ENCODE measurements around the gene GSAP. TPM values are rescaled to one million over a fixed set of nuclear protein-coding genes. Genes with fewer than 3 reads are reported as not detected.
A peak's percentile ranks its signal among the peaks of the same experiment; 100 is the strongest.
"Not testable (repeated sequence)": the region's sequence is repeated elsewhere in the genome, so short reads cannot be mapped to it uniquely, and the experiment has no call there.

The GSAP gene
- total RNA-seq, 1 donor from 2014 or later = 4.4 TPM

- no peak for DNase-seq
Measured at GRCh38 chr7:77354914-77355313, 61.2 kb downstream of the GSAP start.

DNA sequence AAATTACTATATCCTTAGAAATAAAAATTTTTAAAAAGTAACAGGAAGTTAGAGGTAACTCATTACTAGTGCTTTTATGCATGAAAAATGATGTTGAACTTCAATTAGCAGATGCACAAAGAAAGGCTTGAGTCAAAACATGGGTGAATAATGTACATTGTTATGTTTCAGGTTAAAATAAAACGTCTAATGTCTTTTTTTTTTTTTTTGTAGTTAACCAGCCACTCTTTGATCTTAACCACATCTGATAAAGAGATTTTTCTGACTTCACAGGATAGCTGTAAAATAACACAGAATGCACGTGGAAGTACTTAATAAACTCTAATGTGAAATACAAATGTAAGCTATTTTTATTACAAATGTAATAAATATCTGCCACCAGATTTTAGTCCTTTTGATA lies 61.7 kb downstream of the GSAP start:
- DNase-seq = no peak

- DNase-seq = no peak
Measured at GRCh38 chr7:77353911-77354310, 62.2 kb downstream of the GSAP start.

DNA sequence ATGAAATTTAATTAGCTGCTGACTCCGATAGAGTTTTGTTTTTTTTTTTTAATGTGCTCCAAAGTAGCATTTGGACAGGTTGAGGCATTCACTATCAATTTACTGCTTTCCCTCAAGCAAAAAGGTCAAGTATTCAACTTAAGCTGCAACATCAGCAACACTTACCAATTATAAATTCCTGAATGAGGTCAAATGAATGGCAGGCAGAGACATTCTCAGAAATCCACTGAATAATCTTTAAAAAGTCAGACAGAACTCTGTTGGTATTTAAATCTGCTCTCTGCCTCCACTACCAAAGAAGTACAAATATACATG lies 62.8 kb downstream of the GSAP start:
- no peak for DNase-seq

DNA sequence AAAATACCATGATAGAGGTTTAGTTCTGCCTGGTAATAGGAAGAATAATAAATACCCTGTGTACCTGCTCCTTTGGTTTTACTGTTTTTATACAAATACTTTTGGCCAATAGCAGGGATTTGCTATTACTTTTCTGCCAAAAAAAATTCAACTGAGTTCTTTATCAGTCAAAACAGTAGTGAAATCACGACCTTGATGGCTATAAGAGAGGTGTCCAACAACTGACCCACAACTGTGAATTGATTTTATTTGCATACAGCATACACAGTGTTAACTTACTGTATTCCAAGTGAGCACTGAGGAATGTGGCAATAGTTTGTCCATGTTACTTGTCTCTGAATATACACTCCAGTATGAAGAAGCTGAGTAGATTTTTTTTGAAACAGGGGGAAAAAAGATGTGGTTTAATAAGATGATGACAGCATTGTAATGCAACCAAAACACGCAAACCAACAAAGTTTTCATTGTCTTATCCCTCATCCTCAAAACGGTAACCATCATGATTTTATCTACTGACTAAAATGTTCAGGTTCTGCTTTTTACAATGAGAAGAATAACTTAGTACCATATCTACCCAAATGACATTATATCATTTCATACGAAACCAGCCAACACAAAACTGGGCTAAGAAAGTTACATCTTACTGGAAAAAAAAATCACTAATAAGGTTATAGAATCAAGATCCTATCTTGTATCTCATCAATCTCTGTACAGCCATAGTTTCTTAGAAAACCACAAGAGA lies 63.3 kb downstream of the GSAP start:
- no peak for DNase-seq

DNA sequence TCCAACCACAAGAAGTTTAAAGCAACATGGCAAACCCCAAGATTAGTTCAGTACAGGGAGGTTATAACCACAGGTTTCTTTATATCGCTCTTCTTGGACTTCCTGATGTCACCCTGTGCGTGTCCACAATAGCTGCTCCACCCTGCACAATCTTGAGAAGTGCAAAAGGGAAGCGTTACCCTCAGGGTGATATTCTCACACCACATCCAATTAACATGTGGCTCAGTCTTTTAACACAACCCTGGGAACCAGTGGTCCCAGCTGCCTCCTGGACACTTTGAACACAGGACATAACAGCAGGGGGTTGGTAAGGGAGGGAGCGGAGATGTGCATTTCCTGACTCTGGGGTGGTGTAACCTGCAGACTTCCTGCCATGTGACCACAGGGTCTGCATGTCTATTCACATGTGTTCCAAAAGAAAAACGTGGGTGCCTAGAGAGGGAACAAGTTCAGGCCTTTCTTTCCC lies 64.6 kb downstream of the GSAP start:
- DNase-seq = no peak

- DNase-seq = no peak
Measured at GRCh38 chr7:77349141-77349540, 67.0 kb downstream of the GSAP start.

DNA sequence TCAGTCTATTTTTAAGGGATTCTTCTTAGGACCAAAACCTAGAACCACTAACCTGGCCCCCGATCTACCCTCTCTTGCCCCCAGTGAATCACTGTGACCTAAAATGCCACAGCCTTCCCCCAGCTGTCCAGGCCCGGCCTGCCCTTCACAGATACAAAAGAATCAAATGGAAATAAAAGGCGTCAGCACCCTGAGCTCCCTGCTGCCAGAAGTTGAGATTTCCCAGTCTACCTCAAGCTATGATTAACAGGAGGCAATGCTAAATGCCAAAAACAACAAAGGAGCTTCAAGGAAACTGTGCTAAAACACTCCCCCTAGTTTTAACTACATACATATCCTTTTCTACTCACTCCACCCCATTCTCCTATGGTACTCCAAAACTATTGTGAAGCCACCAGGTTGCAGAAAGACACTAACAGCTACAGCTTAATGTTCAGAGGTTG lies 67.8 kb downstream of the GSAP start:
- peak; percentile 64 for DNase-seq

GRCh38 chr7:77346441-77346840 lies 69.7 kb downstream of the GSAP start:
- DNase-seq = no peak

- DNase-seq = not testable (repeated sequence)
Measured at GRCh38 chr7:77345426-77345825, 70.7 kb downstream of the GSAP start.

DNA sequence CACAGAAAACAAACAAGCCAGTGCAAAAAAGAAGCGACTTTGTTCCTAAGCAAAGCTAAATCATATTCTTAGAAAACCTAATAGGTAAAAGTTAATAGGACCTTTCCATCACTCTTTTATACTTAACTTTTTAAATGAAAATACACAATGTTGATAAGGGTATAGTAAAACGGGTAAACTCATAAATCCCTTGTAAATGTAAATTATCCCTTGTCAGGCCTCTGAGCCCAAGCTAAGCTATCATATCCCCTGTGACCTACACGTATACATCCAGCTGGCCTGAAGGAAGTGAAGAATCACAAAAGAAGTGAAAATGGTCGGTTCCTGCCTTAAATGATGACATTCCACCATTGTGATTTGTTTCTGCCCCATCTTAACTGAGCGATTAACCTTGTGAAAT lies 76.4 kb downstream of the GSAP start:
- DNase-seq = no peak

DNA sequence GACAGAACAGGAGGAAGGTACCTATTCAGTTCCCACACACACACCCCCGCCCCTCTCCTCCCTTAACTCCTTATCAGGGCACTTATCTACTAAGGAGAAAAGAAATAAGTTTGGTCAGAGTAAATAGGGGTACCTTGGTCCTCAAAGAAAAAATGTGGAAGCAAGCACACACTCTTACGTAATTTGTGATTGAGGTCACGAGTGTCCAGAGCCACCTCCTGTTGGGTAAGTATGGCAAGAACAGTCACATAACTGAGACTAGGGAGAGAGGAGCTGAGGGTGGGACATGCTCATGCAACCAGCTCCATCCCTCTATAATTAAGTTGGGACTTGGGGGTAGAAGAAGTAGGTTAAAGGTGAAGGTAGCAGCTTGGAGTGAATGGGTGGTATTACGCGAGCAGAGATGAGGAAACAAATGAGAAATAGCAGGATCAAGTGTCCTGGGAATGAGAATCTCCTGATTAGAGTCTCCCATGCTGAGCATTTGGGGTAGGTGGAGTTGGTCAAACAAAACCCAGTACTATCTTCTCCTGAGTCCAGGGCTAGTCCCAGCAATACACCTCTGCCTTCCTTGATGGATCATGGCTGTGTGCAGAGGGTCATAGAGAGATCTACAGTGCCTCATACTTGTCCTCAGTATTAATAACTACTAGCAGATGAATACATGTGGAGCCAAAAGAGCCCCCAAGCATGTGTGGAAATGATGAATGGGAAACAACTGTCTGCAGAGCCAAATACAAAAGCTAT lies 77.1 kb downstream of the GSAP start:
- DNase-seq = no peak

DNA sequence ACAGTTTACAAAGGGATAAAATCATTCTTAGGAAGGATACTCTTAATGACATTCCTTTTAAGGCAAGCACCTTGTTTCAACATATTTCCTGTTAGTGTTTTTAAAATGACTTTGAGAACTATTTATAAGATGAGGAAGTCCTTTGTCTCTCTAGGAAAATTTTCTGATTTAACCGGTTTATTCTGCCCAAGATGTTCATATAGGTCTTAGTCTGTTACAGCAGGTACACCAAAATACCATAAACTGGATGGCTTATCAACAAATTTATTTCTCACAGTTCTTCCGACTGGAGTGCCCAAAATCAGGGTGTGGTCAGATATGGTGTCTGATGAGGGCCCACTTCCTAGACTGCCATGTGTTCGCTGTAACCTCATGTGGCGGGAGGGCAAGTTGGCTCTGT lies 77.9 kb downstream of the GSAP start:
- no peak for DNase-seq

GRCh38 chr7:77337456-77337990 lies 78.6 kb downstream of the GSAP start:
- no peak for DNase-seq

DNA sequence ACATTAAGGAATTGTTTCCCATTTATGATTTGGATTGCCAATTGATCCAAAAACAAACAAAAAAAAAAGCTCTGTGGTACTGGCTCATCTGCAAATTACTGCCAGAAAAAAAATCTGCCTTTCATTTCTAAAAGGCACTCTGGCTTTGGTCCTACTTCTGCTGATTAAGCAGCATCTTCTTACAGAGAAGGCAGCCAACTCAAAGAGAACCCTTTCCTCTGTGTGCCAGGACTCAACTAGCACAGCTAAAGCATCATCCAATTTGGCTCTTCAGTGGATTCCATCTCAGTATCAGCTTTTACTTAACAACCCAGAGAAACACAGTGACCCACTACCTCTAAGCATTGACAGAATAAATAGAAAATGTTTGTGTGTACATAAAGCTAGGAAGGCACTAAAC lies 80.6 kb downstream of the GSAP start:
- DNase-seq = no peak

GRCh38 chr7:77334039-77334438 lies 82.1 kb downstream of the GSAP start:
- not testable (repeated sequence) for DNase-seq

GRCh38 chr7:77331938-77332695 lies 84.0 kb downstream of the GSAP start:
- peak; percentile 93 for DNase-seq

- no peak for DNase-seq
Measured at GRCh38 chr7:77330169-77330882, 85.8 kb downstream of the GSAP start.

DNA sequence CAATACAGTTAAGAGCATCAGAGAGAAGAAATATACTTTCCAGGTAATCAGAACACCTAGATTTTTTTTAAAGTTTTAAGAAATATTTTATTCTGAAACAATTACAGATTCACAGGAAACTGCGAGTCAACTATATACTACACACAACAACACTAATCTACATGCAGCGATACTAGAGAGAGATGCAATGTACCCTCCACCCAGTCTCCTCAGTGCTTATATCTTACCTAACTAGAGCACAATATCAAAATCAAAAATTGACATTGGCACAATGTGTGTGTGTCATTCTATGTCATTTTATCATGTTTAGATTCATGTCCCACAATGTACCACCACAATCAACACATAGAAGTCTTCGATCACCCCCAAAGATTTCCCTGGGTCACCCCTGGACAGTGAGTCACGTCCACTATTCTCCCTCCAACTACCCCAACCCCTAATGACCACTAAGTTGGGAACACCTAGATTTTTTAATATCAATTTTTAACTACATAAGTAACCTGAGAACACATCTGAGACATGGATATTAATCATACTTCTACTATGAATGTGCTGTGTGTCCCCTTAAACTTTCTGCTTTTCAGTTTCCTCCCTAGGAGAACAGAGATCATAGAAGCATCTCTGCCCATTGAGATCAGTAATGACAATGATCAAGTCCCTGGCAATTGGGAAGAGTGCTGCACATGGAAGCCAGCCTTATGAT lies 86.5 kb downstream of the GSAP start:
- DNase-seq = no peak

DNA sequence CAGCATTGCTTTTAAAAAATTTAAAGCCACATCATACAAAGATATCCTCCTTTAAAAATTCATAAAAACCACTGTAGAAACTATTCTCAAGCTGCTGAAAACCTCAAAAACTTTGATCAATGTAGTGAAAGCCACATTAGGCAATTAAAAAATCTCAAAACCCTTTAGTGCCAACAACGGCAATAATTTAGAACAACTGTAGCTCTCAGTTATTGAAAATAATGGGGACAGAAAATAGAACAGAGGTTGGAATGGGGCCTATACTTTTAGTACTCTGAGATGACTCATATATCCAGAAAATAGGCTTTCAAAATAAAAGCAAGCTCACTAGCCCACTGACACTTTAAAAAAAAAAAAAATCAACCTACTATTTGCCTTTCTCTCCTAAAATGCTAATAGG lies 87.5 kb downstream of the GSAP start:
- DNase-seq = no peak

GRCh38 chr7:77327932-77328628 lies 88.1 kb downstream of the GSAP start:
- DNase-seq = no peak
